Panc1 (cell line): ENCODE data around the gene DNAJC18. TPM values are rescaled to one million over a fixed set of nuclear protein-coding genes. Genes with fewer than 3 reads are reported as not detected.
"Not testable (repeated sequence)": the region's sequence is repeated elsewhere in the genome, so short reads cannot be mapped to it uniquely, and the experiment has no call there.

Source experiments
- ATAC-seq: fragments of 200-7000 bp; cut with Tn5 transposase; 2 replicates; pipeline ENCODE4 v1.9.1; 2020; ENCODE audit warnings: mild to moderate bottlenecking, moderate library complexity
- BruUV-seq: library from RNA; stranded (reverse); fragments of 400-500 nt; replicated peaks from 2 replicates; lab custom pipeline; 2021; lab: Mats Ljungman, UMichigan
- CTCF ChIA-PET: fragments of 300-600 bp; sonication (Branson Sonifier 250); formaldehyde crosslinking; loops from one replicate; lab custom pipeline; 2022; ENCODE audit warnings: antibody characterized with exemption; lab: Charles Lee
- POLR2A ChIA-PET: fragments of 300-600 bp; sonication (Branson Sonifier 250); formaldehyde crosslinking; loops from one replicate; lab custom pipeline; 2022; ENCODE audit warnings: antibody characterized with exemption; lab: Charles Lee
- DNase-seq: peaks from one replicate; pipeline ENCODE4 v3.0.0-alpha.2; 2010; ENCODE audit warnings: low read depth, low spot score
- H3K27ac ChIP-seq: 2 replicates; pipeline ENCODE4 v1.5.1; 2011; ENCODE audit warnings: mild to moderate bottlenecking, low read length, inconsistent platforms
- H3K27me3 ChIP-seq: fragments of 200-500 bp; sonication (Bioruptor generic); 2 replicates; pipeline ENCODE4 v1.6.0; 2014; ENCODE audit warnings: low read length, inconsistent platforms; ENCODE audit not compliant: control insufficient read depth, insufficient read depth
- H3K36me3 ChIP-seq: fragments of 200-500 bp; sonication (Bioruptor generic); 2 replicates; pipeline ENCODE4 v1.5.1; 2014; ENCODE audit warnings: inconsistent platforms, mild to moderate bottlenecking, low read length, moderate library complexity; ENCODE audit not compliant: control insufficient read depth, insufficient read depth
- H3K4me1 ChIP-seq: 2 replicates; pipeline ENCODE4 v1.5.1; 2011; ENCODE audit warnings: inconsistent platforms, mild to moderate bottlenecking, low read length, moderate library complexity; ENCODE audit not compliant: control insufficient read depth, insufficient read depth
- H3K4me3 ChIP-seq, 2 experiments: 2 replicates each; pipeline ENCODE4 v1.5.1; 2011 to 2012; ENCODE audit warnings: low read depth in 2 of 2, low read length in 2 of 2, mild to moderate bottlenecking in 2 of 2, inconsistent platforms in 1 of 2, moderate library complexity in 1 of 2
- H3K9me3 ChIP-seq: fragments of 200-500 bp; sonication (Bioruptor generic); 2 replicates; pipeline ENCODE4 v1.5.1; 2014; ENCODE audit warnings: low read depth, mild to moderate bottlenecking, inconsistent platforms, low read length, moderate library complexity; ENCODE audit not compliant: control insufficient read depth, insufficient read depth
- POLR2AphosphoS5 ChIP-seq: IDR thresholded peaks from 2 replicates; pipeline ENCODE4 v1.6.1; 2012; ENCODE audit warnings: mild to moderate bottlenecking, low read depth, low read length, moderate library complexity
- SIN3A ChIP-seq: IDR thresholded peaks from 2 replicates; pipeline ENCODE4 v1.6.1; 2012; ENCODE audit warnings: low read depth, mild to moderate bottlenecking, low read length, moderate library complexity, borderline replicate concordance; ENCODE audit not compliant: insufficient read depth
- TCF7L2 ChIP-seq: IDR thresholded peaks from 2 replicates; pipeline ENCODE4 v1.6.1; 2011; ENCODE audit warnings: mild to moderate bottlenecking, low read depth, low read length, inconsistent platforms
- in situ Hi-C: cut with HindIII; loops from 2 replicates; pipeline ENCODE4 v1.10.0; 2016; ENCODE audit warnings: low sequenced_read_pairs, low pct_unique_long_range_greater_than_20kb
- intact Hi-C: fragments of 100-400 bp; cut with micrococcal nuclease; formaldehyde crosslinking; loops from one replicate; pipeline ENCODE4 v1.10.0; 2022; ENCODE audit not compliant: unreplicated experiment
- total RNA-seq: library from RNA; stranded (reverse); gene quantifications from one replicate; pipeline ENCODE4 v1.2.1, GENCODE V29; 2021; ENCODE audit not compliant: unreplicated experiment
- TF ChIP-seq, protein P1 (sequence below): fragments of 450-650 bp; IDR thresholded peaks from 2 replicates; pipeline ENCODE4 v1.5.1; 2017; ENCODE audit warnings: mild to moderate bottlenecking
- TF ChIP-seq, protein P2 (sequence below), 2 experiments: IDR thresholded peaks; 2 replicates each; pipeline ENCODE4 v1.6.1; 2011 to 2012; ENCODE audit warnings: low read depth in 2 of 2, control low read depth in 1 of 2, low read length in 1 of 2, mild to moderate bottlenecking in 1 of 2, moderate library complexity in 1 of 2; ENCODE audit not compliant: insufficient read depth in 1 of 2

The DNAJC18 gene
- total RNA-seq, 1 experiment from 2014 or later: 8.8 TPM

DNA sequence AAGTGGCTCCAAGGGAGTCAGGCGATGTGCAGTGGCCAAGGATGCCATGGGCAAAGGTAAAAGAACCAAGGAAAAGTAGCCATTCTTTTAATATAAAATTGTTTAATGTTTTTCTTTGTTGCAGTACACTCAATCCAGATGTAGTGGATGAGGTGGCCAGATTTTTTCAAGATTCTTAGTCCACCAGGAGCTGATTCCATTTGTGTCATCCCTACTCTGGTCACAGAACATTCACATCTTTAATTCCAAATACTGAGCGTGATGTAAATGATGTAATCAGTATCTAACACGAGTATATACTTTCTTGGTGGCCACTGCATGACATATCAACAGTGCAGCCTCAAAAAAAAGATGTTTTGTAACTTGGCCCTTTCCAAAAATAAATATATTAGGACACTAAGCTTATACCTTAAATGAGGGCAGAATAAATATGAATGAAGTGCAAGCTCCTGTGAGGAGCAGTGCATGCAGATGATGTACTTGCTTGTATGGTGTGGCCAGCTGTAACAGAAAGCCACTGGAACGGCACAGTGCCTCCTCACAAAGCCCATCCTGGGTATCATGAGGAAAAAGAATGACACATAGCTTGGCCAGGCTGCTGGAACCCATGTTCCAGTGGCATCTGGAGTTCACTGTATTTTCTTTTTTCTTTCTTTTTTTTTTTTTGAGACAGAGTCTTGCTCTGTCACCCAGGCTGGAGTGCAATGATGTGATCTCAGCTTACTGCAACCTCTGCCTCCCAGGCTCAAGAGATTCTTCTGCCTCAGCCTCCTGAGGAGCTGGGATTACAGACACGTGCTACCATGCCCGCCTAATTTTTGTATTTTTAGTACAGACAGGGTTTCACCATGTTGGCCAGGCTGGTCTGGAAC is 29.0 kb downstream of the DNAJC18 start:
- ATAC-seq (no peak), DNase-seq (no peak)
- TF ChIP-seq, protein P1, sequence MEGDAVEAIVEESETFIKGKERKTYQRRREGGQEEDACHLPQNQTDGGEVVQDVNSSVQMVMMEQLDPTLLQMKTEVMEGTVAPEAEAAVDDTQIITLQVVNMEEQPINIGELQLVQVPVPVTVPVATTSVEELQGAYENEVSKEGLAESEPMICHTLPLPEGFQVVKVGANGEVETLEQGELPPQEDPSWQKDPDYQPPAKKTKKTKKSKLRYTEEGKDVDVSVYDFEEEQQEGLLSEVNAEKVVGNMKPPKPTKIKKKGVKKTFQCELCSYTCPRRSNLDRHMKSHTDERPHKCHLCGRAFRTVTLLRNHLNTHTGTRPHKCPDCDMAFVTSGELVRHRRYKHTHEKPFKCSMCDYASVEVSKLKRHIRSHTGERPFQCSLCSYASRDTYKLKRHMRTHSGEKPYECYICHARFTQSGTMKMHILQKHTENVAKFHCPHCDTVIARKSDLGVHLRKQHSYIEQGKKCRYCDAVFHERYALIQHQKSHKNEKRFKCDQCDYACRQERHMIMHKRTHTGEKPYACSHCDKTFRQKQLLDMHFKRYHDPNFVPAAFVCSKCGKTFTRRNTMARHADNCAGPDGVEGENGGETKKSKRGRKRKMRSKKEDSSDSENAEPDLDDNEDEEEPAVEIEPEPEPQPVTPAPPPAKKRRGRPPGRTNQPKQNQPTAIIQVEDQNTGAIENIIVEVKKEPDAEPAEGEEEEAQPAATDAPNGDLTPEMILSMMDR: no peak
- TF ChIP-seq POLR2AphosphoS5 (no peak), SIN3A (no peak), TCF7L2 (no peak)
- TF ChIP-seq, protein P2, sequence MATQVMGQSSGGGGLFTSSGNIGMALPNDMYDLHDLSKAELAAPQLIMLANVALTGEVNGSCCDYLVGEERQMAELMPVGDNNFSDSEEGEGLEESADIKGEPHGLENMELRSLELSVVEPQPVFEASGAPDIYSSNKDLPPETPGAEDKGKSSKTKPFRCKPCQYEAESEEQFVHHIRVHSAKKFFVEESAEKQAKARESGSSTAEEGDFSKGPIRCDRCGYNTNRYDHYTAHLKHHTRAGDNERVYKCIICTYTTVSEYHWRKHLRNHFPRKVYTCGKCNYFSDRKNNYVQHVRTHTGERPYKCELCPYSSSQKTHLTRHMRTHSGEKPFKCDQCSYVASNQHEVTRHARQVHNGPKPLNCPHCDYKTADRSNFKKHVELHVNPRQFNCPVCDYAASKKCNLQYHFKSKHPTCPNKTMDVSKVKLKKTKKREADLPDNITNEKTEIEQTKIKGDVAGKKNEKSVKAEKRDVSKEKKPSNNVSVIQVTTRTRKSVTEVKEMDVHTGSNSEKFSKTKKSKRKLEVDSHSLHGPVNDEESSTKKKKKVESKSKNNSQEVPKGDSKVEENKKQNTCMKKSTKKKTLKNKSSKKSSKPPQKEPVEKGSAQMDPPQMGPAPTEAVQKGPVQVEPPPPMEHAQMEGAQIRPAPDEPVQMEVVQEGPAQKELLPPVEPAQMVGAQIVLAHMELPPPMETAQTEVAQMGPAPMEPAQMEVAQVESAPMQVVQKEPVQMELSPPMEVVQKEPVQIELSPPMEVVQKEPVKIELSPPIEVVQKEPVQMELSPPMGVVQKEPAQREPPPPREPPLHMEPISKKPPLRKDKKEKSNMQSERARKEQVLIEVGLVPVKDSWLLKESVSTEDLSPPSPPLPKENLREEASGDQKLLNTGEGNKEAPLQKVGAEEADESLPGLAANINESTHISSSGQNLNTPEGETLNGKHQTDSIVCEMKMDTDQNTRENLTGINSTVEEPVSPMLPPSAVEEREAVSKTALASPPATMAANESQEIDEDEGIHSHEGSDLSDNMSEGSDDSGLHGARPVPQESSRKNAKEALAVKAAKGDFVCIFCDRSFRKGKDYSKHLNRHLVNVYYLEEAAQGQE (IDR thresholded peaks at IDR 0.05; ENCODE audit: insufficient read depth in 1 of 2, low read depth in 2 of 2, low read length in 1 of 2): no peak
- intact Hi-C loops: no loop called here
- no peaks in the 10 kb centered on the region for H3K4me1 ChIP-seq
- H3K4me3 ChIP-seq: no peak overlapping the region
- H3K27ac ChIP-seq: no peak overlapping the region
- ChIA-PET POLR2A (no interaction called here), CTCF (interaction anchor here (0.5 kb wide), 1 partner anchor 122 kb away, joined by 5 read pairs; no protein-coding TSS in a partner anchor)
- no peaks in the 10 kb centered on the region for H3K36me3 ChIP-seq
- BruUV-seq: no TSS peak
- in situ Hi-C loops: loop anchor here (25.0 kb wide), 1 partner anchor 102 kb away; no protein-coding TSS in a partner anchor
- no peaks in the 10 kb centered on the region for H3K27me3 ChIP-seq
- no peaks in the 10 kb centered on the region for H3K9me3 ChIP-seq

DNA sequence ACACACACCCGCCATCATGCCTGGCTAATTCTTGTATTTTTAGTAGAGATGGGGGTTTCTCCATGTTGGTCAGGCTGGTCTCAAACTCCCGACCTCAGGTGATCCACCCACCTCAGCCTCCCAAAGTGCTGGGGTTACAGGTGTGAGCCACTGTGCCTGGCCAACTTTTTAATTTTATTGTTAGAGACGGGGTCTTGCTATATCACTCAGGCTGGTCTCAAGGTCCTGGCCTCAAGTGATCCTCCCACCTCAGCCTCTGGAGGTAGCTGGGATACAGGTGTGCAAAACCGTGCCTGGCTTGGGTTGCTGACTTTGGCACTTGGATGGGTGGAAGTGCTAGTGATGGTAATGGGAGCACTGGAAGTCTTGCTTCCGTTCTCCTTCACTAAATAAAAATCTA is 30.2 kb downstream of the DNAJC18 start:
- H3K4me3 ChIP-seq, ATAC-seq, DNase-seq, H3K36me3 ChIP-seq, intact Hi-C loops, H3K4me1 ChIP-seq, BruUV-seq, H3K9me3 ChIP-seq, H3K27ac ChIP-seq, POLR2A ChIA-PET, CTCF ChIA-PET, H3K27me3 ChIP-seq: not testable (repeated sequence)
- in situ Hi-C loops: loop anchor here (25.0 kb wide), 1 partner anchor 103 kb away; no protein-coding TSS in a partner anchor

DNA sequence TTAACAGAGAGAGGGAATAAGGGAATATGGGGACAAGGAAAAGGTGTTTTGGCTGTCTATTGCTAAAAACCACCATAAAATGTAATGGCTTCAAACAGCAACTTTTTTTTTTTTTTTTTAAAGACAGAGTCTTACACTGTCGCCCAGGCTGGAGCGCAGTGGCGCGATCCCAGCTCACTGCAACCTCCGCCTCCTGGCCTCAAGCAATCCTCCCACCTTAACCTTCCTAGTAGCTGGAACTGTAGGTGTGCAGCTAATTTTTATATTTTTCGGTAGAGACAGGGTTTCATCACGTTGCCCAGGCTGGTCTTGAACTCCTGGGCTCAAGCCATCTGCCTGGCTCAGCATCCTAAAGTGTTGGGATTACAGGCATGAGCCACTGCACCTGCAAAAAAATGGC is 31.1 kb downstream of the DNAJC18 start:
- Histone ChIP-seq H3K36me3 (no peaks in the 10 kb centered on the region), H3K4me3 (no peak overlapping the region), H3K27ac (no peak overlapping the region), H3K27me3 (no peaks in the 10 kb centered on the region), H3K9me3 (no peaks in the 10 kb centered on the region), H3K4me1 (peaks cover 9% of the 10 kb centered on the region)
- BruUV-seq: no TSS peak
- in situ Hi-C loops: loop anchor here (25.0 kb wide), 1 partner anchor 104 kb away; no protein-coding TSS in a partner anchor
- CTCF ChIA-PET: interaction anchor here (0.6 kb wide), 1 partner anchor 189 kb away, joined by 6 read pairs; no protein-coding TSS in a partner anchor
- intact Hi-C loops: no loop called here
- ATAC-seq: no peak
- no peak for DNase-seq
- TF ChIP-seq SIN3A (no peak), POLR2AphosphoS5 (no peak), TCF7L2 (no peak)
- TF ChIP-seq, protein P1: no peak
- TF ChIP-seq, protein P2 (IDR thresholded peaks at IDR 0.05; ENCODE audit: insufficient read depth in 1 of 2, low read depth in 2 of 2, low read length in 1 of 2): no peak
- POLR2A ChIA-PET: no interaction called here
